Gastrocnemius medialis (tissue), 4 donors: ENCODE measurements around the gene IRF2.

ENCODE experiments used
- POLR2A ChIP-seq, 2 donors: fragments of 450-650 bp; IDR thresholded peaks; one replicate each; pipeline ENCODE4 v1.6.1; 2017; ENCODE audit warnings: antibody characterized with exemption in 2 of 2, mild to moderate bottlenecking in 2 of 2, moderate library complexity in 2 of 2
- TF ChIP-seq, protein P1 (sequence below), 5 experiments: fragments of 450-650 bp in 3 of 5; fragments of 200-600 bp in 2 of 5; sonication (generic) in 2 of 5; IDR thresholded peaks in 4 of 5; conservative IDR thresholded peaks in 1 of 5; 1 replicate in 4 of 5; 2 replicates in 1 of 5; pipeline ENCODE4 v1.5.1; 2016 to 2019; ENCODE audit warnings: antibody characterized with exemption in 5 of 5, mild to moderate bottlenecking in 3 of 5, moderate library complexity in 3 of 5

DNA sequence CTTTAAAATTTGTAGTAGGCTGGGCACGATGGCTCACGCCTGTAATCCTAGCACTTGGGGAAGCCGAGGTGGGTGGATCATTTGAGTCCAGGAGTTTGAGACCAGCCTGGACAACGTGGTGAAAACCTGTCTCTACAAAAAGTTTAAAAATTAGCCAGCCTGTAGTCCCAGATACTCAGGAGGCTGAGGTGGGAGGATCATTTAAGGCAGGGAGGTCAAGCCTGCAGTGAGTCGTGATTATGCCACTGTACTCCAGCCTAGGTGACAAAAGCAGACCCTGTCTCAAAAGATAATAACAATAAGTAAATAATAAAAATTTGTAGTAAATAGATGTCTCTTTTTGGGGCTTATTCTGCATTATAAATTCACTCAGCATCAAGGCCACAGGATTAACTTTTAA, 118.5 kb downstream of the IRF2 start:
- TF ChIP-seq, protein P1, sequence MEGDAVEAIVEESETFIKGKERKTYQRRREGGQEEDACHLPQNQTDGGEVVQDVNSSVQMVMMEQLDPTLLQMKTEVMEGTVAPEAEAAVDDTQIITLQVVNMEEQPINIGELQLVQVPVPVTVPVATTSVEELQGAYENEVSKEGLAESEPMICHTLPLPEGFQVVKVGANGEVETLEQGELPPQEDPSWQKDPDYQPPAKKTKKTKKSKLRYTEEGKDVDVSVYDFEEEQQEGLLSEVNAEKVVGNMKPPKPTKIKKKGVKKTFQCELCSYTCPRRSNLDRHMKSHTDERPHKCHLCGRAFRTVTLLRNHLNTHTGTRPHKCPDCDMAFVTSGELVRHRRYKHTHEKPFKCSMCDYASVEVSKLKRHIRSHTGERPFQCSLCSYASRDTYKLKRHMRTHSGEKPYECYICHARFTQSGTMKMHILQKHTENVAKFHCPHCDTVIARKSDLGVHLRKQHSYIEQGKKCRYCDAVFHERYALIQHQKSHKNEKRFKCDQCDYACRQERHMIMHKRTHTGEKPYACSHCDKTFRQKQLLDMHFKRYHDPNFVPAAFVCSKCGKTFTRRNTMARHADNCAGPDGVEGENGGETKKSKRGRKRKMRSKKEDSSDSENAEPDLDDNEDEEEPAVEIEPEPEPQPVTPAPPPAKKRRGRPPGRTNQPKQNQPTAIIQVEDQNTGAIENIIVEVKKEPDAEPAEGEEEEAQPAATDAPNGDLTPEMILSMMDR (IDR thresholded peaks at IDR 0.05 in 4 of 5, conservative IDR thresholded peaks at IDR 0.05 in 1 of 5), result no peak
- no peak for TF ChIP-seq POLR2A (IDR thresholded peaks at IDR 0.05)
